Small intestine (tissue), 7 donors: ENCODE data around the gene PLS3. TPM values are rescaled to one million over a fixed set of nuclear protein-coding genes. Genes with fewer than 3 reads are reported as not detected.
A peak's percentile ranks its signal among the peaks of the same experiment; 100 is the strongest.
"Not testable (repeated sequence)": the region's sequence is repeated elsewhere in the genome, so short reads cannot be mapped to it uniquely, and the experiment has no call there.

Experiments used
- DNase-seq, 2 donors: peaks; one replicate each; pipeline versions ENCODE4 v3.0.0 to v3.0.0-alpha.2; 2013
- FAIRE-seq: peaks from 2 replicates; lab custom pipeline; 2012; peaks lifted over from hg19 to GRCh38; lab: Jason Lieb, UNC
- H3K27ac ChIP-seq, 3 donors: one replicate each; pipeline ENCODE4 v1.5.1; 2013; ENCODE audit warnings: low read length in 2 of 3, mild to moderate bottlenecking in 2 of 3, control low read depth in 1 of 3, inconsistent platforms in 1 of 3, low read depth in 1 of 3, moderate library complexity in 1 of 3
- H3K27me3 ChIP-seq, 3 donors: one replicate each; pipeline ENCODE4 v1.6.1; 2013; ENCODE audit warnings: low read length in 3 of 3, inconsistent platforms in 1 of 3; ENCODE audit not compliant: control insufficient read depth in 3 of 3, insufficient read depth in 3 of 3
- H3K36me3 ChIP-seq, 3 donors: one replicate each; pipeline ENCODE4 v1.6.1; 2013; ENCODE audit warnings: low read length in 3 of 3, inconsistent platforms in 1 of 3, low read depth in 1 of 3, mild to moderate bottlenecking in 1 of 3, moderate library complexity in 1 of 3; ENCODE audit not compliant: control insufficient read depth in 3 of 3, insufficient read depth in 2 of 3
- H3K4me1 ChIP-seq, 3 donors: one replicate each; pipeline ENCODE4 v1.6.1; 2013; ENCODE audit warnings: low read length in 2 of 3, inconsistent platforms in 1 of 3, low read depth in 1 of 3, mild to moderate bottlenecking in 1 of 3, moderate library complexity in 1 of 3; ENCODE audit not compliant: control insufficient read depth in 3 of 3, insufficient read depth in 2 of 3
- H3K4me3 ChIP-seq, 3 donors: one replicate each; pipeline ENCODE4 v1.5.1; 2013; ENCODE audit warnings: low read length in 3 of 3, control low read depth in 1 of 3, inconsistent platforms in 1 of 3, low read depth in 1 of 3, mild to moderate bottlenecking in 1 of 3, moderate library complexity in 1 of 3
- H3K9me3 ChIP-seq, 2 donors: one replicate each; pipeline ENCODE4 v1.6.1; 2013; ENCODE audit warnings: low read depth in 1 of 2, low read length in 1 of 2; ENCODE audit not compliant: control insufficient read depth in 2 of 2, insufficient read depth in 1 of 2
- WGBS, 3 donors: extraction: QIAGEN DNeasy Blood & Tissue Kit; methylation state at CpG; one replicate each; pipeline ENCODE4 v1.1.7; 2013; 5-methylcytosine and 5-hydroxymethylcytosine counted together
- polyA plus RNA-seq, 4 donors: library from polyadenylated mRNA; stranded (reverse) in 3 of 4; unstranded in 1 of 4; fragments of 200-250 nt in 3 of 4; fragments of 120-200 nt in 1 of 4; gene quantifications; one replicate each; pipeline versions ENCODE4 v1.2.1 to v1.2.3, GENCODE V29; 2013
- donor health status: healthy with polysubstance abuse.
- donor health status: control.
- donor health status: control.
- donor health status: Bipolar disorder and iron deficiency.
- donor health status: healthy.

The PLS3 gene
- polyA plus RNA-seq, 4 donors = 8.4 to 44.4 (median 25.6) TPM

DNA sequence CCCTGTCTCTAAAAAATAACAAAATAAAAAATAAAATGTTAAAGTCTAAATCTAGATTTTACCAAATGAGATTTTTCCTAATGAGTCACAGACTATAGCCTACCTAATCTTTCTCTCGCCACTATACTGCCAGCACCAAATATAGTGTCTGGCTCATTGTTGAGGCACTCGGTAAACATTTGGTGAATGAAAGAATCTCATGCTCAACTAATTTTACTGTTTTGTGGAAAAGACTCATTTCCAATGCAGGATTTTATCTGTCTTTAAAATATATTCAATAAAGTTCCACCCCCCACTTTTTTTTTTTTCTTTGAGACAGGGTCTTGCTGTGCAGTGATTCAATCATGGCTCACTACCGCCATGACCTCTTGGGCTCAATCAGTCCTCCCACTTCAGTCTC lies 71.5 kb downstream of the PLS3 start:
- no peaks in the 10 kb centered on the region for H3K9me3 ChIP-seq
- DNase-seq (no peak), FAIRE-seq (no peak)
- H3K4me3 ChIP-seq = no peak overlapping the region
- no peak overlapping the region for H3K27ac ChIP-seq
- no peaks in the 10 kb centered on the region for H3K4me1 ChIP-seq
- H3K27me3 ChIP-seq = no peaks in the 10 kb centered on the region
- H3K36me3 ChIP-seq = peaks cover 0 to 10% (median 2%) of the 10 kb centered on the region in 3 donors
- 92 to 94% (median 93%) methylated on average over 3 of the region's 3 CpGs for WGBS, 3 donors

- DNase-seq, FAIRE-seq, H3K27ac ChIP-seq, H3K4me3 ChIP-seq, H3K27me3 ChIP-seq, H3K9me3 ChIP-seq, H3K4me1 ChIP-seq, H3K36me3 ChIP-seq: not testable (repeated sequence)
- WGBS, 3 donors = 88 to 95% (median 88%) methylated on average over 5 of the region's 5 CpGs
These were observed 72.4 kb downstream of the PLS3 start for GRCh38 chrX:115633397-115633796.

DNA sequence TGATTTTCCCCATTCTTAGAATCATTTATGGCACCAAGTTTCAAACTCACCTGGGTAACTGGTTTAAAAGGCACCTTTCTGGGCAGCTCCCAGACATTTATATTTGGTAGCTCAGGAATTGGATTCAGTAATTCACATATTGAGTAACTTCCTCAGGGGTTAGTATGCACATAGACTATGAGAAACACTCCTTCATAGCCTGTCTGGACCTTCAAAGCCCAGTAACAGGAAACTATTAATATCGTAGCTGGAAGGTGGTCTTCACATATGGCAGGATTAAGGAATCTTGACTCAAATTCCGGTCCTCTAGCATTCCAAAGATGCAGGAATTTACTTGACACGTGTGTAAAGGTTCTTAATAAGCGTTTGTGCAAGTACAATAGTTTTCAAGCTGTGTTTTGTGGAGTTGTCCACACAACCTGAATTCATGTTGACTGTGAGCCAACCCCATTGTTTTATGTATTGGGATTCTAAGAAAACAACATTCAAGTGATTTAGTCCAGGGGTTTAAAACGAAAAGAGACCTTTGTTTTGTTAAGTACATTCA lies 78.4 kb downstream of the PLS3 start:
- WGBS, 3 donors = 45 to 75% (median 65%) methylated on average over 5 of the region's 5 CpGs
- no peak for DNase-seq
- H3K27me3 ChIP-seq = no peaks in the 10 kb centered on the region
- peaks cover 0 to 2% (median 0%) of the 10 kb centered on the region in 3 donors for H3K36me3 ChIP-seq
- no peak overlapping the region for H3K4me3 ChIP-seq
- H3K9me3 ChIP-seq = no peaks in the 10 kb centered on the region
- no peak overlapping the region for H3K27ac ChIP-seq
- FAIRE-seq = no peak
- no peaks in the 10 kb centered on the region for H3K4me1 ChIP-seq

DNA sequence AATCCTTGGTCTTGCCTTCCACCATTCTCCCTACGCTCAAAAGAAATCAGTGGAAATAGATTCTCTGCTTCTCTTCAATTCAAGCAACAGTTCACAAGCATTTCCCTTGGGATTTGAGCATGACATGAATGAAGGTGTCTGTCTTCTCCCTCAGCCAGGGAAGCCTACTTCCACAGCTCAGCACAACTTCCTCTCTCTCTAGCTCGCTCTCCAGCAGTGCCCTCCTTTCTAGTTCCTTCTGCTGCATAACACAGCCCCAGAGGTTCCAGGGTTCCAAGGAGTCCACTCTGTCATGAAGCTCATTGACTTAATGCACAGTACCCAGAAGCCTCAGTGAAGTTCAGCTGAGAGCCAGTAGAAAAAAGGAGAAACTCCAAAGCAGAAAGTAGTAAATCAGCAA lies 81.3 kb downstream of the PLS3 start:
- no peak overlapping the region for H3K4me3 ChIP-seq
- peaks cover 0 to 2% (median 0%) of the 10 kb centered on the region in 3 donors for H3K36me3 ChIP-seq
- peak overlapping the region in 1 of 3 donors; percentile 20 for H3K27ac ChIP-seq
- no peak for FAIRE-seq
- H3K27me3 ChIP-seq = no peaks in the 10 kb centered on the region
- 60 to 89% (median 83%) methylated on average over 2 of the region's 2 CpGs for WGBS, 3 donors
- DNase-seq = no peak
- H3K9me3 ChIP-seq = no peaks in the 10 kb centered on the region
- H3K4me1 ChIP-seq = no peaks in the 10 kb centered on the region

- H3K36me3 ChIP-seq = peaks cover 0 to 2% (median 0%) of the 10 kb centered on the region in 3 donors
- peak; percentile 23 to 50 for DNase-seq
- no peaks in the 10 kb centered on the region for H3K9me3 ChIP-seq
- H3K4me3 ChIP-seq = no peak overlapping the region
- H3K27ac ChIP-seq = no peak overlapping the region
- no peaks in the 10 kb centered on the region for H3K4me1 ChIP-seq
- WGBS, 3 donors = 22 to 32% (median 31%) methylated on average over 5 of the region's 5 CpGs
- no peak for FAIRE-seq
- no peaks in the 10 kb centered on the region for H3K27me3 ChIP-seq
These were observed 82.0 kb downstream of the PLS3 start for GRCh38 chrX:115642895-115643530.

DNA sequence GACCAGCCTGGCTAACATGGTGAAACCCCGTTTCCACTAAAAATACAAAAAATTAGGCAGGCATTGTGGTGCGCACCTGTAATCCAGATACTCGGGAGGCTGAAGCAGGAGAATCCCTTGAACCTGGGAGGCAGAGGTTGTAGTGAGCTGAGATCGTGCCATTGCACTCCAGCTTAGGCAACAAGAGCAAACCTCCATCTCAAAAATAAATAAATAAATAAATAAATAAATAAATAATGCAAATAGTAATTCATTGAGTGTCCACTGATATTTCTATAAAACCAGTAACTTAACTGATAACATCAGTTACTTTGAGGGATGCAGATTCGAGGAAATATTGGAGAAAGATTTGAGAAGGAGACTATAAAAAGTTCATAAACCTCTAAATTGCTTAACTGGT lies 83.4 kb downstream of the PLS3 start:
- WGBS, 3 donors = 79 to 90% (median 88%) methylated on average over 5 of the region's 5 CpGs
- H3K36me3 ChIP-seq, H3K27me3 ChIP-seq, H3K9me3 ChIP-seq, FAIRE-seq, H3K27ac ChIP-seq, DNase-seq, H3K4me1 ChIP-seq, H3K4me3 ChIP-seq: not testable (repeated sequence)

DNA sequence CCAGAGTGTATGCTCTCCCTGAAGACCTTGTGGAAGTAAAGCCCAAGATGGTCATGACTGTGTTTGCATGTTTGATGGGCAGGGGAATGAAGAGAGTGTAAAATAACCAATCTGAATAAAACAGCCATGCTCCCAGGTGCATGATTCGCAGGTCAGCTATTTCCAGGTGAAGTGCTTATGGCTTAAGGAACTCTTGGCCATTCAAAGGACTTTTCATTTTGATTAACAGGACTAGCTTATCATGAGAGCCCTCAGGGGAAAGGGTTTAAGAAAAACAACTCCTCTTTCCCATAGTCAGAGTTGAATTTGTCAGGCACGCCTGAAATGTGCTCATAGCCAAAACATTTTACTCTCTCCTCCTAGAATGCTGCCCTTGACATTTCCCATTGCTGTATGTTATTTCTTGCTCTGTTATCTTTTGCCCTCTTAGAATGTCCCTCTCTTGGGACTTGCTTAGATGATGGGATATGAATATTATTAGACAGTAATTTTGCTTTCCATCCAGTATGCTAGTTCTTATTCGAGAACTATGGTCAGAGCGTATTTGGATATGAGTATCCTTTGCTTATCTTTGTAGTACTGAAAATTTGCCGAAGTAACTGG lies 88.6 kb downstream of the PLS3 start:
- DNase-seq = no peak
- Histone ChIP-seq H3K4me1 (no peaks in the 10 kb centered on the region), H3K27ac (no peak overlapping the region), H3K27me3 (no peaks in the 10 kb centered on the region), H3K9me3 (no peaks in the 10 kb centered on the region), H3K36me3 (peaks cover 0 to 3% (median 0%) of the 10 kb centered on the region in 3 donors), H3K4me3 (no peak overlapping the region)
- FAIRE-seq = no peak
- WGBS, 3 donors = 64 to 80% (median 80%) methylated on average over 5 of the region's 5 CpGs

DNA sequence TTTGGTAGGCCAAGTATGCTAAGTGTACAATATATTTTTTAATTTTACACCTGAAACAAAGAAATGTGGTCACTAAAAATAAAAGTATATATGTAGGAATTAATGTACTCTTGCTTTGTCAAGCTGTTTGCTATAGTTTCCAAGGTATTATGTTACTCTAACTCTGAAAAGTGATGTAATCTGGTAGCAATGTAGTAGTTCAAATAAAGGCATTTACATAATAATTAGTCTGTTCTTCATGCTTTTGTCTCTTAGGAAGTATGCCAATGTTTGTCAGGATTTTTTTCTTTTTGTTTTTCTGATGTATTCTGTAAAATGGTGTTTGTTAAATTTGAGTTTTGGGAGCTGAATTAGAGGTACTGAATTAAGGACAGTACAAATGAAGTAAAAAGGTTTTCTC lies 89.5 kb downstream of the PLS3 start:
- H3K36me3 ChIP-seq = peaks cover 0 to 3% (median 0%) of the 10 kb centered on the region in 3 donors
- H3K4me1 ChIP-seq = no peaks in the 10 kb centered on the region
- FAIRE-seq (no peak), DNase-seq (no peak)
- no peaks in the 10 kb centered on the region for H3K27me3 ChIP-seq
- no peak overlapping the region for H3K4me3 ChIP-seq
- H3K27ac ChIP-seq = no peak overlapping the region
- H3K9me3 ChIP-seq = no peaks in the 10 kb centered on the region
